H1 (cell line): Measurements from ENCODE around the gene POM121C. TPM values are rescaled to one million over a fixed set of nuclear protein-coding genes. Genes with fewer than 3 reads are reported as not detected.
"Not testable (repeated sequence)": the region's sequence is repeated elsewhere in the genome, so short reads cannot be mapped to it uniquely, and the experiment has no call there.

Experiments used
- CTCF ChIA-PET: fragments of 300-600 bp; sonication (Branson Sonifier 250); formaldehyde crosslinking; loops from one replicate; lab custom pipeline; 2021; ENCODE audit not compliant: partially characterized antibody; lab: Charles Lee
- POLR2A ChIA-PET: fragments of 300-600 bp; sonication (Branson Sonifier 250); formaldehyde crosslinking; loops from one replicate; lab custom pipeline; 2021; ENCODE audit warnings: inconsistent platforms; ENCODE audit not compliant: partially characterized antibody; lab: Charles Lee
- DNase-seq, 2 experiments: peaks; one replicate each; pipeline versions ENCODE4 v3.0.0 to v3.0.0-alpha.2; 2010 to 2022; ENCODE audit warnings: low spot score in 2 of 2, low read depth in 1 of 2, mixed read lengths in 1 of 2
- FAIRE-seq: peaks from 2 replicates; lab custom pipeline; 2011; peaks lifted over from hg19 to GRCh38; lab: Jason Lieb, UNC
- H2AFZ ChIP-seq: 2 replicates; pipeline ENCODE4 v1.8.1; 2012; ENCODE audit warnings: low read length, inconsistent platforms
- H2AK5ac ChIP-seq: 2 replicates; pipeline ENCODE4 v1.6.1; 2013; ENCODE audit warnings: low read depth, low read length
- H2BK120ac ChIP-seq: replicated peaks from 2 replicates; pipeline ENCODE3; 2013; ENCODE audit warnings: low read depth, low read length, inconsistent platforms
- H2BK12ac ChIP-seq: 2 replicates; pipeline ENCODE4 v1.6.1; 2013; ENCODE audit warnings: low read depth, low read length
- H2BK15ac ChIP-seq: 2 replicates; pipeline ENCODE4 v1.6.1; 2013; ENCODE audit warnings: low read length
- H2BK20ac ChIP-seq: 2 replicates; pipeline ENCODE4 v1.6.1; 2013; ENCODE audit warnings: low read length
- H2BK5ac ChIP-seq: 2 replicates; pipeline ENCODE4 v1.6.1; 2013; ENCODE audit warnings: low read depth, low read length
- H3K14ac ChIP-seq: 2 replicates; pipeline ENCODE4 v1.6.1; 2013; ENCODE audit warnings: inconsistent platforms; ENCODE audit not compliant: insufficient read length
- H3K18ac ChIP-seq: 2 replicates; pipeline ENCODE4 v1.6.1; 2013; ENCODE audit warnings: low read length; ENCODE audit errors: extremely low read depth
- H3K23ac ChIP-seq: 2 replicates; pipeline ENCODE4 v1.6.1; 2013; ENCODE audit warnings: inconsistent platforms; ENCODE audit not compliant: insufficient read length
- H3K23me2 ChIP-seq: 2 replicates; pipeline ENCODE4 v1.6.1; 2013; ENCODE audit warnings: low read depth, low read length
- H3K27ac ChIP-seq: 2 replicates; pipeline ENCODE4 v1.6.1; 2011; ENCODE audit warnings: low read depth, low read length, inconsistent platforms
- H3K27me3 ChIP-seq, 4 experiments: replicated peaks in 1 of 4; 1 replicate in 1 of 4; 2 replicates in 3 of 4; pipeline versions ENCODE4 v1.6.1 to v1.8.1; 2011 to 2013; ENCODE audit warnings: low read length in 3 of 4, mild to moderate bottlenecking in 3 of 4, inconsistent platforms in 2 of 4, mixed read lengths in 2 of 4, moderate library complexity in 1 of 4; ENCODE audit not compliant: control insufficient read depth in 3 of 4, insufficient read depth in 3 of 4; ENCODE audit errors: extremely low read depth in 1 of 4
- H3K36me3 ChIP-seq, 4 experiments: 2 replicates each; pipeline versions ENCODE4 v1.6.1 to v1.8.1; 2011 to 2013; ENCODE audit warnings: mild to moderate bottlenecking in 4 of 4, low read length in 3 of 4, moderate library complexity in 2 of 4, control low read depth in 1 of 4, inconsistent platforms in 1 of 4; ENCODE audit not compliant: insufficient read depth in 4 of 4, control insufficient read depth in 2 of 4
- H3K4ac ChIP-seq: replicated peaks from 2 replicates; pipeline ENCODE3; 2013; ENCODE audit warnings: low read length, low read depth, mixed read lengths, inconsistent platforms; ENCODE audit not compliant: insufficient read length
- H3K4me1 ChIP-seq, 4 experiments: replicated peaks in 1 of 4; 1 replicate in 1 of 4; 2 replicates in 3 of 4; pipeline versions ENCODE4 v1.6.1 to v1.8.1; 2011 to 2013; ENCODE audit warnings: low read length in 3 of 4, inconsistent platforms in 2 of 4, mixed read lengths in 1 of 4; ENCODE audit not compliant: insufficient read depth in 4 of 4, control insufficient read depth in 3 of 4
- H3K4me2 ChIP-seq, 2 experiments: 2 replicates each; pipeline versions ENCODE4 v1.6.1 to v1.8.1; 2011 to 2013; ENCODE audit warnings: low read depth in 2 of 2, low read length in 2 of 2, control low read depth in 1 of 2, inconsistent platforms in 1 of 2, mild to moderate bottlenecking in 1 of 2; ENCODE audit not compliant: insufficient read depth in 1 of 2
- H3K4me3 ChIP-seq, 4 experiments: fragments of 200-600, 300-600 bp in 1 of 4; sonication (generic), shearing (Covaris generic), sonication (Bioruptor Twin) in 1 of 4; 2 replicates each; pipeline versions ENCODE4 v1.5.1 to v1.8.1; 2011 to 2016; ENCODE audit warnings: low read length in 4 of 4, low read depth in 3 of 4, control low read depth in 2 of 4, inconsistent platforms in 2 of 4, mild to moderate bottlenecking in 2 of 4, mixed read lengths in 1 of 4, moderate library complexity in 1 of 4; ENCODE audit not compliant: insufficient read depth in 2 of 4; ENCODE audit errors: extremely low read depth in 1 of 4
- H3K56ac ChIP-seq: replicated peaks from 2 replicates; pipeline ENCODE3; 2013; ENCODE audit warnings: low read depth, mild to moderate bottlenecking, mixed read lengths, low read length, inconsistent platforms; ENCODE audit not compliant: insufficient read length
- H3K79me1 ChIP-seq: 2 replicates; pipeline ENCODE4 v1.6.1; 2013; ENCODE audit warnings: low read depth, low read length, control low read depth
- H3K79me2 ChIP-seq, 2 experiments: 2 replicates each; pipeline versions ENCODE4 v1.6.1 to v1.8.1; 2012 to 2013; ENCODE audit warnings: low read length in 2 of 2, mild to moderate bottlenecking in 2 of 2, inconsistent platforms in 1 of 2; ENCODE audit not compliant: insufficient read depth in 2 of 2, control insufficient read depth in 1 of 2
- H3K9ac ChIP-seq, 4 experiments: replicated peaks in 1 of 4; 1 replicate in 1 of 4; 2 replicates in 3 of 4; pipeline versions ENCODE4 v1.6.1 to v1.8.1; 2011 to 2013; ENCODE audit warnings: low read depth in 3 of 4, low read length in 3 of 4, control low read depth in 2 of 4, mild to moderate bottlenecking in 2 of 4, moderate library complexity in 2 of 4, inconsistent platforms in 1 of 4; ENCODE audit errors: extremely low read depth in 1 of 4
- H3K9me3 ChIP-seq, 2 experiments: 2 replicates each; pipeline versions ENCODE4 v1.6.1 to v1.8.1; 2012 to 2013; ENCODE audit warnings: mild to moderate bottlenecking in 2 of 2, moderate library complexity in 2 of 2, control low read depth in 1 of 2, inconsistent platforms in 1 of 2, low read depth in 1 of 2, low read length in 1 of 2, mixed read lengths in 1 of 2; ENCODE audit not compliant: insufficient read depth in 2 of 2
- H4K20me1 ChIP-seq, 2 experiments: replicated peaks in 1 of 2; 2 replicates each; pipeline versions ENCODE3 to v1.8.1; 2011 to 2013; ENCODE audit warnings: inconsistent platforms in 2 of 2, low read length in 2 of 2, mild to moderate bottlenecking in 1 of 2; ENCODE audit not compliant: insufficient read depth in 2 of 2, control insufficient read depth in 1 of 2
- H4K5ac ChIP-seq: 2 replicates; pipeline ENCODE4 v1.6.1; 2013; ENCODE audit warnings: low read length, low read depth, mixed read lengths, inconsistent platforms; ENCODE audit not compliant: insufficient read length
- H4K8ac ChIP-seq: 2 replicates; pipeline ENCODE4 v1.8.0; 2013; ENCODE audit warnings: mild to moderate bottlenecking, moderate library complexity, low read length, inconsistent platforms; ENCODE audit not compliant: insufficient read depth; ENCODE audit errors: extremely low read depth
- H4K91ac ChIP-seq: replicated peaks from 2 replicates; pipeline ENCODE3; 2013; ENCODE audit warnings: low read length, mixed read lengths, inconsistent platforms; ENCODE audit not compliant: insufficient read length
- WGBS, 2 experiments: shearing (Covaris generic) in 1 of 2; methylation state at CpG; one replicate each; pipeline versions ENCODE4 v1.1.6 to v1.1.7; 2013 to 2015; ENCODE audit warnings: low lambda C conversion rate in 2 of 2, mixed read lengths in 2 of 2, inconsistent platforms in 1 of 2, low coverage in 1 of 2, missing lambda C conversion rate in 1 of 2; ENCODE audit not compliant: insufficient replicate concordance in 2 of 2, insufficient coverage in 1 of 2, insufficient read length in 1 of 2; ENCODE audit errors: extremely low coverage in 1 of 2, missing lambda C conversion rate in 1 of 2; 5-methylcytosine and 5-hydroxymethylcytosine counted together
- polyA plus RNA-seq, 7 experiments: library from polyadenylated mRNA; depleted of rRNA in 3 of 7; stranded (reverse) in 5 of 7; unstranded in 2 of 7; fragments of >200 nt in 5 of 7; fragments of 200-250 nt in 2 of 7; gene quantifications; 1 replicate in 5 of 7; 2 replicates in 1 of 7; 4 replicates in 1 of 7; pipeline versions ENCODE4 v1.2.1 to v1.2.3, GENCODE V29; 2011 to 2013; ENCODE audit warnings: missing spikeins in 2 of 7, mixed read lengths in 2 of 7
- total RNA-seq: library from RNA; stranded (reverse); fragmentation: NEBNext Ultra II Directional; extraction: Animal tissue kit (Norgen Biotek cat#: 25700); gene quantifications from 2 replicates; pipeline ENCODE4 v1.2.1, GENCODE V29; 2021

POM121C gene
- total and polyA plus RNA-seq, 2 of the 8 experiments (the other 6 are each of a cell fraction or from before 2014, with no cell fraction given), result 16.5 to 58.0 TPM

- H3K23ac ChIP-seq, H3K79me1 ChIP-seq, FAIRE-seq, H2AK5ac ChIP-seq, DNase-seq, H4K8ac ChIP-seq, H3K27ac ChIP-seq, H3K4me3 ChIP-seq, H4K5ac ChIP-seq, H2BK12ac ChIP-seq, H2BK5ac ChIP-seq, H2AFZ ChIP-seq, H3K4ac ChIP-seq, H3K56ac ChIP-seq, POLR2A ChIA-PET, H2BK15ac ChIP-seq, H3K4me1 ChIP-seq, CTCF ChIA-PET, H3K18ac ChIP-seq, H3K9ac ChIP-seq, H2BK120ac ChIP-seq, H4K20me1 ChIP-seq, H2BK20ac ChIP-seq, H3K27me3 ChIP-seq, H3K36me3 ChIP-seq, H3K79me2 ChIP-seq, H3K14ac ChIP-seq, H3K9me3 ChIP-seq, H3K23me2 ChIP-seq, H4K91ac ChIP-seq, H3K4me2 ChIP-seq: not testable (repeated sequence)
- no CpG with 5 or more reads among the region's 2 CpGs for WGBS, 2 experiments
Measured at GRCh38 chr7:75397865-75398264, 88.2 kb downstream of the POM121C start.

- H3K27ac ChIP-seq, H2BK20ac ChIP-seq, H4K91ac ChIP-seq, H4K8ac ChIP-seq, H2AK5ac ChIP-seq, CTCF ChIA-PET, H3K4ac ChIP-seq, DNase-seq, H2BK5ac ChIP-seq, H3K23ac ChIP-seq, H3K27me3 ChIP-seq, H4K5ac ChIP-seq, H3K14ac ChIP-seq, H3K9me3 ChIP-seq, H3K4me3 ChIP-seq, H2BK12ac ChIP-seq, H2BK15ac ChIP-seq, H3K56ac ChIP-seq, H2BK120ac ChIP-seq, H3K79me2 ChIP-seq, H3K4me1 ChIP-seq, H3K9ac ChIP-seq, H2AFZ ChIP-seq, H3K36me3 ChIP-seq, H3K18ac ChIP-seq, H3K79me1 ChIP-seq, H3K4me2 ChIP-seq, H3K23me2 ChIP-seq, FAIRE-seq, POLR2A ChIA-PET, H4K20me1 ChIP-seq: not testable (repeated sequence)
- WGBS, 2 experiments, result 77% methylated on average over 8 of the region's 34 CpGs; no CpG with 5 or more reads in 1 of the 2 experiments
Measured at GRCh38 chr7:75395329-75395728, 90.8 kb downstream of the POM121C start, which contains the start of gene TRIM73. TRIM73 (plus strand) TSS chr7:75395629; CDS start chr7:75398934, 3,305 bp downstream.
